Measurements from ENCODE around the gene UGGT1. TPM values are rescaled to one million over a fixed set of nuclear protein-coding genes. Genes with fewer than 3 reads are reported as not detected.

UGGT1 gene
- total and polyA plus RNA-seq, 3 donors from 2014 or later: 17.5 to 71.6 (median 40.5) TPM

GRCh38 chr2:128178650-128179460 lies 87.9 kb downstream of the UGGT1 start:
- intact Hi-C loops (cut with DNase I; ENCODE audit: low total_unique reads): no loop called here
- no peak overlapping the region for H3K27ac ChIP-seq
- DNase-seq: peak; percentile 77
- no peaks in the 10 kb centered on the region for H3K36me3 ChIP-seq (ENCODE audit: low read depth, missing control alignments)
- TF ChIP-seq CTCF (IDR thresholded peaks at IDR 0.05) (peak; percentile 56 to 64 (median 60)), POLR2A (IDR thresholded peaks at IDR 0.05) (no peak)
- H3K4me1 ChIP-seq: no peaks in the 10 kb centered on the region
- WGBS, 2 donors: 61 to 62% methylated on average over 9 of the region's 9 CpGs
- no peaks in the 10 kb centered on the region for H3K9me3 ChIP-seq
- no peaks in the 10 kb centered on the region for H3K27me3 ChIP-seq
- H3K4me3 ChIP-seq: no peak overlapping the region

- no peak overlapping the region for H3K27ac ChIP-seq
- H3K27me3 ChIP-seq: no peaks in the 10 kb centered on the region
- no peaks in the 10 kb centered on the region for H3K36me3 ChIP-seq (ENCODE audit: low read depth, missing control alignments)
- no peaks in the 10 kb centered on the region for H3K9me3 ChIP-seq
- H3K4me3 ChIP-seq: no peak overlapping the region
- no peaks in the 10 kb centered on the region for H3K4me1 ChIP-seq
- DNase-seq: no peak
- 68 to 84% methylated on average over 4 of the region's 4 CpGs for WGBS, 2 donors
- no peak for TF ChIP-seq CTCF (IDR thresholded peaks at IDR 0.05)
- TF ChIP-seq POLR2A (IDR thresholded peaks at IDR 0.05): no peak
- intact Hi-C loops (cut with DNase I; ENCODE audit: low total_unique reads): no loop called here
Measured at GRCh38 chr2:128179461-128179755, 88.4 kb downstream of the UGGT1 start.

GRCh38 chr2:128180031-128180430 lies 89.0 kb downstream of the UGGT1 start:
- DNase-seq: no peak
- no peaks in the 10 kb centered on the region for H3K4me1 ChIP-seq
- TF ChIP-seq CTCF (IDR thresholded peaks at IDR 0.05): no peak
- TF ChIP-seq POLR2A (IDR thresholded peaks at IDR 0.05): no peak
- no peak overlapping the region for H3K27ac ChIP-seq
- no peaks in the 10 kb centered on the region for H3K9me3 ChIP-seq
- no peak overlapping the region for H3K4me3 ChIP-seq
- intact Hi-C loops (cut with DNase I; ENCODE audit: low total_unique reads): no loop called here
- 59 to 74% methylated on average over 4 of the region's 4 CpGs for WGBS, 2 donors
- no peaks in the 10 kb centered on the region for H3K36me3 ChIP-seq (ENCODE audit: low read depth, missing control alignments)
- H3K27me3 ChIP-seq: no peaks in the 10 kb centered on the region

- Histone ChIP-seq H3K36me3 (ENCODE audit: low read depth, missing control alignments) (no peaks in the 10 kb centered on the region), H3K27me3 (no peaks in the 10 kb centered on the region), H3K9me3 (no peaks in the 10 kb centered on the region), H3K4me1 (no peaks in the 10 kb centered on the region), H3K27ac (no peak overlapping the region), H3K4me3 (no peak overlapping the region)
- no peak for DNase-seq
- intact Hi-C loops (cut with DNase I; ENCODE audit: low total_unique reads): no loop called here
- TF ChIP-seq CTCF (IDR thresholded peaks at IDR 0.05) (no peak), POLR2A (IDR thresholded peaks at IDR 0.05) (no peak)
- 84 to 92% methylated on average over 6 of the region's 6 CpGs for WGBS, 2 donors
Measured at GRCh38 chr2:128185576-128185975, 94.6 kb downstream of the UGGT1 start.

Data from testis (tissue), 3 donors.